Hypothalamus (tissue), 51 donors: ENCODE data around the gene MLPH.

ENCODE experiments used
- DNase-seq, 51 donors: peaks; one replicate each; lab custom pipeline; 2025; lab: John Stamatoyannopoulos, UW

MLPH gene

GRCh38 chr2:237538901-237539300 lies 51.9 kb downstream of the MLPH start:
- no peak for DNase-seq

- no peak for DNase-seq
Observed at GRCh38 chr2:237539681-237540080, 52.6 kb downstream of the MLPH start.

GRCh38 chr2:237540223-237540775 lies 53.2 kb downstream of the MLPH start:
- DNase-seq, result no peak

- no peak for DNase-seq
Observed at GRCh38 chr2:237540823-237541222, 53.8 kb downstream of the MLPH start.

- DNase-seq, result no peak
Observed at GRCh38 chr2:237541243-237541642, 54.2 kb downstream of the MLPH start.

GRCh38 chr2:237542001-237542704 lies 55.1 kb downstream of the MLPH start:
- no peak for DNase-seq

- no peak for DNase-seq
Observed at GRCh38 chr2:237546040-237546875, 59.2 kb downstream of the MLPH start.

GRCh38 chr2:237546876-237547395 lies 59.9 kb downstream of the MLPH start:
- DNase-seq, result no peak

- no peak for DNase-seq
Observed at GRCh38 chr2:237547841-237548416, 60.9 kb downstream of the MLPH start.

- DNase-seq, result no peak
Observed at GRCh38 chr2:237549216-237549615, 62.2 kb downstream of the MLPH start.

- DNase-seq, result no peak
Observed at GRCh38 chr2:237549643-237550415, 62.8 kb downstream of the MLPH start.

- no peak for DNase-seq
Observed at GRCh38 chr2:237551071-237551574, 64.1 kb downstream of the MLPH start.

- no peak for DNase-seq
Observed at GRCh38 chr2:237552908-237553307, 65.9 kb downstream of the MLPH start.

GRCh38 chr2:237553948-237554347 lies 66.9 kb downstream of the MLPH start:
- no peak for DNase-seq

- DNase-seq, result no peak
Observed at GRCh38 chr2:237555560-237555959, 68.5 kb downstream of the MLPH start.

GRCh38 chr2:237556773-237557632 lies 70.0 kb downstream of the MLPH start:
- no peak for DNase-seq

- no peak for DNase-seq
Observed at GRCh38 chr2:237557633-237558015, 70.6 kb downstream of the MLPH start.

GRCh38 chr2:237558961-237559641 lies 72.0 kb downstream of the MLPH start:
- DNase-seq, result peak in 1 of 51 donors; percentile 15

GRCh38 chr2:237561221-237561620 lies 74.2 kb downstream of the MLPH start:
- no peak for DNase-seq
